ENCODE results near the gene CEP97. TPM values are rescaled to one million over a fixed set of nuclear protein-coding genes. Genes with fewer than 3 reads are reported as not detected.
"Not testable (repeated sequence)": the region's sequence is repeated elsewhere in the genome, so short reads cannot be mapped to it uniquely, and the experiment has no call there.

Gene CEP97
- total and polyA plus RNA-seq, 8 donors = 0.31 to 19.6 (median 3.5) TPM

DNA sequence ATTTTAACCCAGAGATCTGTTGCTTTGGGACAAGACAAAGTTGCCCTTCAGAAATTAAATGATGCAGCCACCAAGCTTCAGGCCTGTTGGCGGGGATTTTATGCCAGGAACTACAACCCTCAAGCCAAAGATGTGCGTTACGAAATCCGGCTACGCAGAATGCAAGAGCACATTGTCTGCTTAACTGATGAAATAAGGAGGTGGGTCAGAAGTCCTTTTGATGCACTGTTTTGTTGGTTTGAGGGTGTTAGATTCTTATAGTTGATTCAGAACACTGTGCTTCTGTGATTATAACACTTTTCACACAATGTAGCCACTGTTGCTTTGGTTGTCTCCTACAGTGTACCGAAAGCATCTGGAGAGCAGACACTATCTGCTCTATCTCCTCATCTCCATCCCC lies 33.8 kb downstream of the CEP97 start:
- Histone ChIP-seq H3K27me3 (no peaks in the 10 kb centered on the region), H3K27ac (no peak overlapping the region), H3K9me3 (no peaks in the 10 kb centered on the region), H3K4me1 (no peaks in the 10 kb centered on the region), H3K4me3 (no peak overlapping the region), H3K36me3 (peaks cover 21 to 78% (median 56%) of the 10 kb centered on the region in 4 donors)
- intact Hi-C loops (cut with DNase I; ENCODE audit: low total_unique reads) = no loop called here
- 91 to 95% (median 93%) methylated on average over 6 of the region's 6 CpGs for WGBS, 5 donors
- no peak for DNase-seq
- no peak for TF ChIP-seq EP300 (IDR thresholded peaks at IDR 0.05)
- TF ChIP-seq POLR2A (IDR thresholded peaks at IDR 0.05) = no peak

DNA sequence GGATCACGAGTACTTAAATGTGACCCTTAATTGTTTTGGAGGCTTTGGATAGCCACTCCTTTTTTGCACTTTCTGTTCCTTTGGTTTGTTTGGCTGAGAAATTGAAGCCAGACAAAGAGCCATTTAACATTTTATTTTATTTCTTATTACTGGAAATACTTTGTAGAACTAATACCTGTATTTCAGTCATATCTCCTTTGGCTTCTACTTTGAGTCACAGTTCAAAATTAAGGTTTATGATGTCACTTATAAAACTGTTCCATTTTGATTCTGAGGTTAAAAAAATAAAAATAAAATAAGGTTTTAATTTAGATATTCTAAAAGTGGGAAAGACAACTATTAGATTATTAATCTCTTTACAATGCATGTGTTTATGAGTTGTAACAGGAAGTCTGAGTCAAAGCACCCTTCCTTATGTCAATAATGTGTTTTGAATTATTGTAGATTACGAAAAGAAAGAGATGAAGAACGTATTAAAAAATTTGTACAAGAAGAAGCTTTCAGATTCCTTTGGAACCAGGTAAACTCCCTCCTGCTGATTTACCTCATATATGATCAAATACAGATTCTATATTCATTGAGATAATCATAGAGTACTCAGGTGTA lies 37.7 kb downstream of the CEP97 start:
- Histone ChIP-seq H3K4me1 (no peaks in the 10 kb centered on the region), H3K9me3 (no peaks in the 10 kb centered on the region), H3K27ac (no peak overlapping the region), H3K36me3 (peaks cover 15 to 85% (median 61%) of the 10 kb centered on the region in 4 donors), H3K4me3 (no peak overlapping the region), H3K27me3 (no peaks in the 10 kb centered on the region)
- TF ChIP-seq POLR2A (IDR thresholded peaks at IDR 0.05) (no peak), POLR2AphosphoS5 (IDR thresholded peaks at IDR 0.05) (no peak), EP300 (IDR thresholded peaks at IDR 0.05) (no peak)
- TF ChIP-seq, protein P1, sequence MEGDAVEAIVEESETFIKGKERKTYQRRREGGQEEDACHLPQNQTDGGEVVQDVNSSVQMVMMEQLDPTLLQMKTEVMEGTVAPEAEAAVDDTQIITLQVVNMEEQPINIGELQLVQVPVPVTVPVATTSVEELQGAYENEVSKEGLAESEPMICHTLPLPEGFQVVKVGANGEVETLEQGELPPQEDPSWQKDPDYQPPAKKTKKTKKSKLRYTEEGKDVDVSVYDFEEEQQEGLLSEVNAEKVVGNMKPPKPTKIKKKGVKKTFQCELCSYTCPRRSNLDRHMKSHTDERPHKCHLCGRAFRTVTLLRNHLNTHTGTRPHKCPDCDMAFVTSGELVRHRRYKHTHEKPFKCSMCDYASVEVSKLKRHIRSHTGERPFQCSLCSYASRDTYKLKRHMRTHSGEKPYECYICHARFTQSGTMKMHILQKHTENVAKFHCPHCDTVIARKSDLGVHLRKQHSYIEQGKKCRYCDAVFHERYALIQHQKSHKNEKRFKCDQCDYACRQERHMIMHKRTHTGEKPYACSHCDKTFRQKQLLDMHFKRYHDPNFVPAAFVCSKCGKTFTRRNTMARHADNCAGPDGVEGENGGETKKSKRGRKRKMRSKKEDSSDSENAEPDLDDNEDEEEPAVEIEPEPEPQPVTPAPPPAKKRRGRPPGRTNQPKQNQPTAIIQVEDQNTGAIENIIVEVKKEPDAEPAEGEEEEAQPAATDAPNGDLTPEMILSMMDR (IDR thresholded peaks at IDR 0.05) = no peak
- DNase-seq = no peak
- intact Hi-C loops (cut with DNase I; ENCODE audit: low total_unique reads) = no loop called here
- WGBS, 5 donors = 73 to 89% (median 74%) methylated on average over 3 of the region's 3 CpGs

DNA sequence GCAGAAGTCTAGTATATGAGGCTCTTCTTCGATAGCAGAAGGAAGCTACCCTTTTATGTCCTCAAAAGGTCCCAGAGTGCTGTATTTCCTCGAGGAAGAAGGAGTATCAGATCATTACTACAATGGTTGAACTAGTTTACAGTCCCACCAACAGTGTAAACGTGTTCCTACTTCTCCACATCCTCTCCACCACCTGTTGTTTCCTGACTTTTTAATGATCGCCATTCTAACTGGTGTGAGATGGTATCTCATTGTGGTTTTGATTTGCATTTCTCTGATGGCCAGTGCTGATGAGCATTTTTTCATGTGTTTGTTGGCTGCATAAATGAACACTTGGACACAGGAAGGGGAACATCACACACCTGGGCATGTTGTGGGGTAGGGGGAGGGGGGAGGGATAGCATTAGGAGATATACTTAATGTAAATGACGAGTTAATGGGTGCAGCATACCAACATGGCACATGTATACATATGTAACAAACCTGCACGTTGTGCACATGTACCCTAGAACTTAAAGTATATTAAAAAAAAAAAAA lies 53.4 kb downstream of the CEP97 start:
- H3K4me3 ChIP-seq; H3K27me3 ChIP-seq; intact Hi-C loops (cut with DNase I; ENCODE audit: low total_unique reads); H3K9me3 ChIP-seq; DNase-seq; H3K36me3 ChIP-seq: not testable (repeated sequence)
- peaks cover 6 to 30% (median 22%) of the 10 kb centered on the region in 4 donors for H3K4me1 ChIP-seq
- peak overlapping the region in 1 of 5 donors; percentile 92 for H3K27ac ChIP-seq
- WGBS, 5 donors = 79 to 90% (median 87%) methylated on average over 6 of the region's 6 CpGs

DNA sequence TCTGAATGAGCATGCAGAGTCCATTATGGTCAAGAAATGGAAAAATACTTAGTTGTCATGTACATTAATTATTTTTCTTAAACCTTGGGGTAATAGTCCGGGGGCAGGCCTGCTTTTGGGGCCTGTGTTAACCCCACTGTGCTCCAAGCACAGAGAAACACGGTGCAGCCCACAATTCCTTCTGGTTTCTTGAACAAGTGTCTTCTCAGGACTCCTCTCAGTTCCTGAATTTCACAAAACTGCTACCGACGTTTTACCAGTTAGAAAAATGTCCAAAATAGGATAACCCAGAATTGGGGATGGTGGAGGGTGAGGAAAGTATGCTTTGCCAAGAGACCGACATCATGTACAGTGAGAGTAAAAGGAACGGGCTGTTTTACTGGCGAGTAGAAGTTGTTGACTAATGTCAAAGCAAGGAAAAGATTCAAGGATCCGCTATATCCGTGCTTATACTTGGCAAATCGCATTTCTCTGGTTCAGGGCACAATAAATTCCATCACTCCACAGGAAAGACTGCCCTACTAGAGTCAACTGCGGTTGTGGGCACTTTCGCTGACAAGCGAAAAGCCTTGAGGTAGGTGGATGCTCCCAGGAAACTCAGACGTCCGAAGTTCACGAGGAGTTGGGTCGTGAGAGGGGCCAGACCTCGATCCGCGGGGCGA lies 54.1 kb downstream of the CEP97 start:
- Histone ChIP-seq H3K4me1 (peaks cover 6 to 30% (median 22%) of the 10 kb centered on the region in 4 donors), H3K27me3 (no peaks in the 10 kb centered on the region), H3K9me3 (no peaks in the 10 kb centered on the region), H3K4me3 (peak overlapping the region; percentile 66 to 96 (median 93)), H3K36me3 (peaks cover 8 to 11% (median 11%) of the 10 kb centered on the region in 4 donors), H3K27ac (peak overlapping the region; percentile 83 to 93 (median 87))
- 21 to 38% (median 23%) methylated on average over 13 to 21 of the region's 21 CpGs for WGBS, 5 donors
- TF ChIP-seq POLR2A (IDR thresholded peaks at IDR 0.05) (no peak), POLR2AphosphoS5 (IDR thresholded peaks at IDR 0.05) (no peak), EP300 (IDR thresholded peaks at IDR 0.05) (no peak)
- TF ChIP-seq, protein P1 (IDR thresholded peaks at IDR 0.05) = no peak
- no peak for DNase-seq
- intact Hi-C loops (cut with DNase I; ENCODE audit: low total_unique reads) = no loop called here

DNA sequence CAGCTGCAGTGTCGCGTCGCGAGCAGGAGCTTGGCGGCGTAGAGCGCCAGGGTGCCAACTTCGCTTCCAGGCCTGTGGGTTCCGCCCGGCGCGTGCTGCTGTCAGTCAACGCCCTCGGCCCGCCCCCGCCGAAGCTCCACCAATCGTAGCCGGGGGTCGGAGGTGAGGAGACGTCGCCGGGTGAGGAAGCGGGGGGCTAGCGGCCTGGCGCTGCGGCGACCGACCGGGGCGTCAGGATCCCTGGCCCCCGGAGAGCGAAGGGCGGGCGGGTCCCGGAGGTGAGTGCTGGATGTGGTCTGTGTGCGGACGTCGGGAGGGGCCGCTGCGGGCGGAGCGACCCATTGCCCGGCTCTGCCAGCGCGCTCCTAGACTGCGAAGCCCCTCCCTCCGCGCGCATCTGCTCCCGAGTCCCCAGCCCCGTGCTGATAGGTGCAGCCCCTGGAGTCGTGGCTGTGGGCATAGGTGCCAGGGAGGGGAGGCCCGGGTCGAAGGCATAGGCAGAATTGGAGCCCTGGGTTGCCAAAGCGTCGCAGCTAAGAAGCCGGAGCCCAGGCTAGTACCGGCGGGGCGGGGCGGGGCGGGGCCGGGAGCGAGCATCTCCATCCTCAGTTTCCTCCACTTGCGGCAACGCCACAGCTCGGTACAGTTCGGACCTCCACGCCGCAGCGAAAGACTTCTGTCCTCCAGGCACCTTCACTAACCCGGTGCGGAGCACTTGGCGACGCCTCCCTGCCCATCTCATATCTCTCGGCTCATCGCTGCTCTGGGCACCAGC lies 54.8 kb downstream of the CEP97 start, which contains the start of gene NXPE3:
TSS of gene NXPE3 (plus strand) at position 165 of the 775 bp plus-strand sequence. CDS start 6,386 bp downstream, outside the sequence.
- Histone ChIP-seq H3K4me1 (peaks cover 6 to 35% (median 23%) of the 10 kb centered on the region in 4 donors), H3K9me3 (no peaks in the 10 kb centered on the region), H3K4me3 (peak within 1 kb of the TSS; percentile 66 to 96 (median 93)), H3K36me3 (peaks cover 14 to 18% (median 18%) of the 10 kb centered on the region in 4 donors), H3K27me3 (no peaks in the 10 kb centered on the region), H3K27ac (peak within 1 kb of the TSS; percentile 83 to 93 (median 87))
- DNase-seq = peak; percentile 91 to 96
- WGBS, 5 donors = 0 to 3% (median 1%) methylated on average over 23 to 78 of the region's 78 CpGs
- TF ChIP-seq, protein P1 (IDR thresholded peaks at IDR 0.05) = no peak
- TF ChIP-seq POLR2AphosphoS5 (IDR thresholded peaks at IDR 0.05) = peak; percentile 52 to 70 (median 55)
- intact Hi-C loops (cut with DNase I; ENCODE audit: low total_unique reads) = no loop called here
